D341Med (cell line): ENCODE results near the gene CNOT8.
A peak's percentile ranks its signal among the peaks of the same experiment; 100 is the strongest.
"Not testable (repeated sequence)": the region's sequence is repeated elsewhere in the genome, so short reads cannot be mapped to it uniquely, and the experiment has no call there.

Experiments
- DNase-seq: peaks from one replicate; pipeline ENCODE4 v3.0.0; 2012; ENCODE audit warnings: low spot score

Gene CNOT8

DNA sequence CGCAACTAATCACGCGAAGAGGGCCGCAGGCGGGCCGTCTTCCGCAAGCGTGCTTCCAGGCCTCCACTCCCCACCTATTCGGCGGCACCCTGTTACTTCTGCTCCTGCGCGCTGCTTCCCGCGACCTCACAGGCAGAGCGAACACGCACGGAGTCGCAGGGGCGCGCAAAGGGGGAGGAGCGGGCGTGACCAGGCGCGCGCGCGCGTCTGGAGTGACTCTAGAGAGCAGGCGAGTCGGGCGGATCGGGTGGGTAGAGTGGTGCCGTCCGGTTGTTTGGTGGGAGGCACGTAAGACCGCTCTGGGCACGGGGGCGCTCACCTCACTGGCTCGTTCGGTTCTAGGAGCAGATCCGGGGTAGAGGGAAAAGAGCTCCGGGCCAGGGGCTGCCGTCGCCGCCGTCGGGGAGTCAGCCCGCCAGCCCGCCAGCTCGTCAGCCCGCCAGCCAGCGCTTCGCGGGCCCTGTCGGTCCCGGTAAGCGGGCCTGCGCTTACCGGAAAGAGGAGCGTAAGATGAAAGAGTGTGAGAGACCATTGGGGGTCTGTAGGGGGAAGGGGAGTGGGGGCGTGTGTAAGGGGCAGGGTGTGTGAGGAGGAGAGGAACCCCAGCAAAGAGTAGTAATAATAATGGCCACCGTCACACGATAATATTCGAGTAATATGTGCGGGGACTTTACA lies at the start of gene CNOT8:
CNOT8 (plus strand) TSS at position 331 of the 675 bp plus-strand sequence. CDS start 4,652 bp downstream, outside the sequence.
- peak; percentile 92 for DNase-seq

DNA sequence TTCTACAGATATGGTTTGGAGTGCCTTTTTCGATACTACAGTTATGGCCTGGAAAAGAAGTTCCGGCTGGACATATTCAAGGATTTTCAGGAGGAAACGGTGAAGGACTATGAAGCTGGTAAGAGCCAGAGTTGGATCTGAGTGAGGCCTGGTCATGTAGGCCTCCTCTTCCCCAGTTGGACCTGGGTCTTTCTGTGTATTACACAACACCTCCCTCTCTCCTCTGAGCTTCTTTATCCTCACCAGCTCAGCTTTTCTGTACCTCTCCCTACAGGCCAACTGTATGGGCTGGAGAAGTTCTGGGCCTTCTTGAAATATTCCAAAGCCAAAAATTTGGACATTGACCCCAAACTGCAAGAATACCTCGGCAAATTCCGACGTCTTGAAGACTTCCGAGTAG lies 47.2 kb upstream of the CNOT8 start:
- DNase-seq, result no peak

DNA sequence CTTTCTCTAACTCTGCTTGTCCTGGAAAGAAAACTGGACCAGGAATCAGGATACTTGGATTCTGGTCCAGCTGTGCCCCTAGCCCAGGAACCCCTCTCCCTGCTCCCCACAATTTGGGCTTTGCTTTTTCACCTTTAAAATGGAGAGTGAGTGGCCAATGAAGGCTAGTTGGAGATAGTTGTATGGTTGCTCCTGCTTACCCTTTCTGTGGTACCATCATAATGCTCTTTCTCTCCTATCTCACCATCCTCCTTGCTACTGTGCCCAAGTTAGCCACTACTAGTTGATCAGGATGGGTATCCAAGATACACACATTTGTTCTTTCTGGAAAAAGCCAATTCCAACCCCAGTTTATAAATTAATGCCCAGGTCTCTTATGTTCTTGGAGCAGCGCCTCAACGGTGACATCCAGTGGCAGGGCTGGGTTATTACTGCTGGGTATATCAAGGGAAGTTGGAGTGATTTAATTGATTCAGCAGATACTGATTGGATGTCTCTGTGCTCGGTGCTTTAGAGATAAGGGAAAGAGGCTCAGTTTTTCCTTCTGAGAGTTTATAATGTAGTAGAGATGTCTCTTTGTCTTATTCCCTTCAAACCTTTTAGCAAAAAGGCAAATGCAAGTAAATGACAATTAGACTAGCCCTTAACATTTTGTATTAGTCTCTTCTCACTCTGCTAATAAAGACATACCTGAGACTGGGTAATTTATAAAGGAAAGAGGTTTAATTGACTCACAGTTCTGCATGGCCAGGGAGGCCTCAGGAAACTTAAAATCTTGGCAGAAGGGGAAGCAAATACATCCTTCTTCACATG lies 46.6 kb upstream of the CNOT8 start:
- DNase-seq, result peak; percentile 82

DNA sequence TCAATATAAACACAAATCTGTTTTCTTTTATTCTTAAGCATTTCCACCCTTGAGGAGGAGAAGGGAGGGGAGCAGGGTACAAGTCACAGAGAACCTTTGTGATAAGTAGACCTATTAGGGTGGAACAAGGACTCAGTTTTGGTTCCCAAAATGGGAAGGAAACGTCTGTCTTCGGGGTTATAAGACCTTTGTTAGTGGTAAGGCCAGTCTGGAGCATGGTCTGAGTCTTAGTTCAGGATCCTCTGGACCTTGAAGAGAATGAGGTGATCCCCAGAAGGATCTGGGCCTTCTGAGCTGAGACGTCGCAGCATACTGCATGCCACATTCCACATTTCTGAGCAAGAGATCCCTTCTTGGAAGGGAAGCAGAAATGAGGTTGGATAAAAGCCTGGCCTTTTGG lies 45.3 kb upstream of the CNOT8 start:
- no peak for DNase-seq

DNA sequence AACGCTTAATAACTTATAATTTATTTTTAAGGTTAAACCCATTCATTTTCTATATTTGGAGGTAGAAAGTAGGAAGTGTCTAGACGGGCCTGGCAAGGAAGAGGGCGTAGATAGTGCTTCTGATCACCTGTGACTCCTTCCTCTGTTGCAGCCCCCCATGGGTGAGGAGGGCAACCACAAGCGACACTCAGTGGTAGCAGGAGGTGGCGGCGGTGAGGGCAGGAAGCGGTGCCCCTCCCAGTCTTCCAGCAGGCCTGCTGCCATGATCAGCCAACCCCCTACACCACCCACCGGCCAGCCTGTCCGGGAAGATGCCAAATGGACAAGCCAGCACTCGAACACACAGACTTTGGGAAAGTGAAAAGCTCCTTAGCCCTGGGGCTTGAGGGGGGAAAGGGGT lies 44.7 kb upstream of the CNOT8 start:
- no peak for DNase-seq

DNA sequence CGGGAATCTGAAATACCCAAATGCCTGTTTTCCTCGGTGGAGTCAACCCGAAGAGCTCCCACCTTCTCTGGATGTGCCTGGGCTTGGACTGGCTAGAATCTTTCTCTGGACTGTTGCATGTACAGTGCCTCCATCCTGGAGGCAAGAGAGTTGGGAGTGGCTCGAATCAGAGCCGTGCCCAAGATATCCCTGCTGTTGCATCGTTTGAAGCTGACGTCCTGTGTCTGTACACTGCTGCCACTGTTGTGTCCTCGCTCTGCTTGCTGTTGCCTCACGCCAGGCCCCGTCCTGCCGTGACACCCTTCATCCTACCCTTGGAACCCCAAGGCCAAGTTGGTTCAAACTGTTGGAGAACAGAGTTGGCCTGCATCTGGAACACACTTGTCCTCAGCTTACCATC lies 43.4 kb upstream of the CNOT8 start:
- DNase-seq, result no peak

DNA sequence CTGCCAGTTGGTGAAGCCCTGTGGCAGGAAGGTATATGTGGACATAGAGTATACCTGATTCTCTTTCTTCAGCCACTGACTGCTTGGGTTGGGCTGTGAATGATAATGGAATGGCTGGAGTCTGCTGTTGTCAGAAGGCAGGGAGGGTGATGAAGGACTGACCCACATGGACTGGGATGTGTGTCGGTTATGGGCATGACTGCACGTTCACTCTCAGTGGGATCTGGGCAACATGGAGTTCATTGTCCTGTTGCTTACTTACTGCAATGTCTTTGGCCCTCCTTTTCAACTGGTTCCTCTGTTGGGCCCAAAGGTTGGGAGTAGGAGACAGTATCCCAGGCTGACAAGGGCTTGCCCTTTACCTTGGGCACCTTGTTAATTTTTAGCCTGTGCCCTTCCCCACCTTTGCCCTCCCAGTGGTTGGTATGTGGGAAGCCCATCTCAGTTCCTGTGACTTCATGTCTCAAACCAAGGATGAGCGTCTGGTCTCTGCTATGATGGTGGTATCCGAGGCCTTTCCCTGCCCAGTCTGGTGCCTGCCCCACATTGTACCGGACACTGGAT lies 42.7 kb upstream of the CNOT8 start:
- no peak for DNase-seq

DNA sequence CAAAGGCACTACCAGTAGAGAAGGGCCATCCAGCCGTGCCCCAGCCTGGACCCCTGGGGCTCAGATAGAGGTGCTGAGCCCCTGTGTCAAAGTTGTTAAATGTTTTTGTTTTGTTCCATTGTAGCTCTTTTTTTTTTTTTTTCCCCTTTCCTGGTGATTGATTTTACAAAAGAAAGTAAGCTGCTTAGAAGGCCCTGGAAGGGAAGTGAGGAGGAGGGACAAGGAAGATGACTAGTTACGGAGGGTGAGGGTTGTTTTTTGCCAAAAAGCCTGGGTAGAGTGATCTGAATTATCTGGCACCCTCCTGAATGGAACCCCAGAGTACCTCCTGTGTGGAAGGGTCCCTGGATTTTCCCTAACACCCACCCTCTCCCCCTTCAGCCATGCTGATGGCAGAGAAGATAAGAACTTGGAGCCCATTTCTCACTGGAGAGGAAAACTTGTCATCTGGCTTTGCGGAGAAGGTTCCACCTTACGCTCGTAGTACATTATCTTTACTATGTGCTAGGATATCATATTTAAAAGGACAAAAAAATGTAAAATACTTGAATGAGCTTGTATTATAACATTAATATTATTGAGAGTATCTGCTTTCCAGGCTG lies 41.4 kb upstream of the CNOT8 start:
- no peak for DNase-seq

DNA sequence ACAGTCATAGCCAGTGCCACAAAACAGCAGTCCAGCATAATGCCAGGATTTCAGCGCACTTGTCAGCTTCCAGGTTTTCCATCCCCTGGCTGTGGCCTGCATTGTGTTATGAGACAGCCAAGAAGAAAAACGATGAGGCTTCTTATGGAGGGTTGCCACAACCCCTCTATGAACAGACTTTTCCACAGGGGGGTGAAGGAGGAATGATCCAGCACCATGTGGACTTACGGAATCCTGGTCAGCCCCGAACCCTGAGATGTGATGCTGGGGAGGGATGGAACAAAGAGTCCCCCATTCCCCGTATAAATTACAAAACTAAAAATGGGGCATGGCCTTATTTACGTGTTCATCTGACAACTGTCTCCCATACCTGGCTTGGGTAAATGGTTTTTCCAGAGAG lies 40.6 kb upstream of the CNOT8 start:
- DNase-seq, result no peak

DNA sequence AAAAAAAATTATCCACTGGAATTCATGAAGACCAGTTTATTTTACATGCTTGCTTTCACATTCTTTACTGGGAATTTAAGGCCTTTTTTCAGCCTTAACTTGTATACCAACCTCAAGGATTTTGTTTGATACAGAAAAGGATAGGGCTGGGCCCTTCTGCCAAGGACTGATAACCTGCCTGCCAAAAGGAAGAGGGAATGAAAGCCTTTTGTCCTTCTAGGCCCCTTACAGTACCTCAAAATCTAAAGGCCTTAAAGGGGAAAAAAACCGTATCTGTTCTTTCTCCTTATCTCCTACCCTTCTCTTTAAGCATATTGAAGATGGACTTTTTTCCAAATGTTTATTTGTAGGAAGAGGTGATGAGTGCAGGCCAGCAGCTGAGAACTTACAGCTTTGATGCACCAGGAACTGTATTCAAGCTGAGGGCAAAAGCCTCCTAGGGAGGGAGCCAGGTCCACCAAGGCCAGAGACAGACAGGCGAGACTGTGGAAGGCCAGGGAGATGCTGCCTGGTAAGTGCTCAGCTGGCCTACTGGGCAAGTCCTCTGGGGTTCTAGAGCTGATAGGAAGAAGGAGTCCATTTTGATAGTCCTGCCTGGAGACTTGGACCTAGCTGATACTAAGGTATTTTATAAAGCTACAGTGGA lies 39.8 kb upstream of the CNOT8 start:
- no peak for DNase-seq

DNA sequence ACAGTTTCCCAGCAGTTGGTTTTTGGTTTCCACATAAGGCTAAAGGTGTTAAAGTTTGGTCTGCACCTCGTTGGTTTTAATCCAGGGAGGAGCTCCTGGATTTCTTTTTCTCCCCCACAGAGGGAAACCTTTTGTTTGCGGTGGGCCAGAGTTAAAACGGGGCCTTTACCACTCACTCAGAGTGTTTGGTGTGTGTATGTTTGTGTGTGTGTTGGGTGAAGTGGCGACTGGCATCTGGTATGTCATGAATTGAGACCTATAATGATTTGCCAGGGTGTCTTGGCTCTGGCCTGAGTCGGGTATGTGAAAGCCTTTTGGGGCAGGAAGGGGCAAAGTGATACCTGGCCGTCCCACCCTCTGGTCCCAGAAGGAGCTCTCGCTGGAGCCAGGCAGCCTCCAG lies 38.9 kb upstream of the CNOT8 start:
- no peak for DNase-seq

DNA sequence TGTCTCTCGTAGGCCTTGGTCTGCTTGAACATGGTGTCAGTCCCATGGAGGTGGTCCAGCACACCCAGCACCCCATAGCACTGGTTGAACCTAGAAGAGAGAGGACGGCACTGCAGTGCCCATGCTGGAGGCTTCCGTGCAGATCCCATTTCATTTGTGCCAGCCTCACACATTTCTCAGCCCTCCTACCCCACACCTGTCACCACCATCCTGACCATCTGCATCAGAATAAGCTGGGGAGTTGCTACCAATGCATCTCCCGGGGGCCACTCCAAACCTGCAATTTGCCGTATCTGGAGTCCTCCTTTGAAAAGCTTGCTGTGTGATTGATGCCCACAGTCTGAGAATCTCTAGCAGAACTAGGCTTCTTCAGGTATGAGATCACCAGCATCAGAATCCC lies 38.0 kb upstream of the CNOT8 start:
- no peak for DNase-seq

DNA sequence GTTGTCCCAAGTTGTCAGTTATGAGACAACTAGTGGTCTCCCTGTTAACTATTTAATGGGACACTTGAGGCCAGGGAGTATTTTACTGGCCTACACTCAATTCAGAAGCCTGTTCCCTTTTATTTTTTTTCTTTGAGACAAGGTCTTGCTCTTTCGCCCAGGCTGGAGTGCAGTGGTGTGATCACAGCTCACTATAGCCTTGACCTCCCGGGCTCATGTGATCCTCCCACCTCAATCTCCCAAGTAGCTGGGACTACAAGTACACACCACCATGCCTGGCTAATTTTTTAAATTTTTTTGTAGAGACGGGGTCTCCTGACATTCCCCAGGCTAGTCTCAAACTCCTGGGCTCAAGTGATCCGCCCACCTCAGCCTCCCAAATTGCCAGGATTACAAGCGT lies 35.5 kb upstream of the CNOT8 start:
- DNase-seq, result not testable (repeated sequence)

DNA sequence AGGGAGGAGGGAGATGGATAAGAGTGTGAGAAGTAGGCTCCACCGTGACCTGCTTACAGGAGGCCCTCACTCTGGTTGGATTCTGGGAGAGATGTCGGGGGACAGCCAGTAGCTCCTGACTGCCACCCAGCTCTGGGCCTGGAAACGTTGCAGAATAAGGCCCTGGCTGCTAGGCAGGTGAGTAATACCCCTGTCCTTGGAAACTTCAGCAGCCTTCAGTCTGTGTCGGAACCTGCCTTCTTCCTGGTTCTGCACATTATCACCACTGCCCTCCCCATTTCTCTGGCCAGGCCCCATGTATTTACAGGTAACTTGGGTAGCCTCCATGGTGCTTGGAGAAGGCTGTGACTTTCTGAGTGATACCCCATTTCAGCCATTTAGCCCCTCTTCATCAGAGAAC lies 34.8 kb upstream of the CNOT8 start:
- no peak for DNase-seq

DNA sequence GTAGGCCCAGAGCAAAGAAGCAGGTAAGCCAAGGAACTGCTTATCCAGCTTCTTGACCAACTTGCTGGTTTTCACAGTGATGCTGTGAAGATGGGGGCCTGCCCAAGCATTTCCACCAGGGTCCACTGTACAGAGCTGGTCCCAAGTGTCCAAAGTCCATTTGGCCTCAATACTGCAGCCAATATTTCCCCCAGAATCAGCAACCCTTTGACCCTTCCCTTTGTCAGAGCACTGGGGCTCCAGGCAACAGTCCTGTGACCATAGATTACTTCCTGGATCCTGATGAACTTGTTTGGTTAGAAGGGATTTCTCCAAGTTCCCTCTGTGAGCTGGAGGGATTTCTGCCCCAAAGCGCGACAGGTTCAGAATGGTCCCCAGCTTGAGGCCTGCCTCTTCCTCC lies 34.4 kb upstream of the CNOT8 start:
- DNase-seq, result no peak

DNA sequence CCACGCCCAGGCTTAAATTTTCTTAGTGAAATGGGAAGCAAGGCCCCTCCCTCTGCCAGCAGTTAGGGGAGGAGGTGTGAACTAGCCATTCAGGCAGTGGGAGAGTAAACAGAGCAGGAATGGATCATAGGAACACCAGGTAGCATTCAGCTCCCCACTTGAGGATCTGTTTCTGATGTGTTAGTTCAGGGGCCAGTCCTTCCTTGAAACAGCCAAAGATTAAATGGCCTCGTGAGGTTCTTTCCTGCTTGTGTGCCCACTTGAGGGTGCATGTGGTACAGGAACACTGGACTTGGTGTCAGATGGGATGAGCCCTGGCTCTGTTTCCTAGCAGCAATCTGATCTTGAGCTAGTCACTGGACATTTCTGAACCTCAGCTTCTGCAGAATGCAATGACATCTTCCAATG lies 29.2 kb upstream of the CNOT8 start:
- DNase-seq, result no peak

DNA sequence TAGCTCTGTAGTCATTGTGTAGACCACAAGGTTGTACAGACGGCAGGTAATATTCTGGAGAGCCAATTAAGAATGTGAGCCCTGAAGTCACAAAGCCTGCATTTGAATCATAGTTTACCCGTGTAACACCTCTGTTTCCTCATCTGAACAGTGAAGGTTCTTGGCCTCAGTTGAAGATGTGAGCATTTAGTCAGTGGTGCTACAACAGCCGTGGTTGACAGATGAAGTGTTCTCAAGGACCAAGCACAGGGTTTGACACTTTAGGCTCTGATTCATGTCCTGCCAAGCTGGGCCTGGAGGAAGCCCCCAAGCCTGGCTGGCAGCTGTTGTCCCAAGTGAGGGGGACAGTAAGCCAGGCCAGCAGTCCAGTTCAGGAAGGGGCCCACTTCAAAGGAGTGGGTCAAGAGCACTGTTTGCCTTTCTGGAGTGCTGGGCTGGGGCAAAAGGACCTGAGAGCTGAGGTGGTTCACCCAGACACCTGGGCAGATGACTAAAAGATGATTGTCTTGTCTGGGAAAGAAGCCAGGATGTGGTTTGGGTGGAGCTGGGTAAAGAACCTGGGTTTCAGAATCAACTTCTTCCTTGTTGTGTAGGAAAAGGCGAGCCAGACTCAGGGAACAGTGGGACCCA lies 28.7 kb upstream of the CNOT8 start:
- DNase-seq, result no peak

DNA sequence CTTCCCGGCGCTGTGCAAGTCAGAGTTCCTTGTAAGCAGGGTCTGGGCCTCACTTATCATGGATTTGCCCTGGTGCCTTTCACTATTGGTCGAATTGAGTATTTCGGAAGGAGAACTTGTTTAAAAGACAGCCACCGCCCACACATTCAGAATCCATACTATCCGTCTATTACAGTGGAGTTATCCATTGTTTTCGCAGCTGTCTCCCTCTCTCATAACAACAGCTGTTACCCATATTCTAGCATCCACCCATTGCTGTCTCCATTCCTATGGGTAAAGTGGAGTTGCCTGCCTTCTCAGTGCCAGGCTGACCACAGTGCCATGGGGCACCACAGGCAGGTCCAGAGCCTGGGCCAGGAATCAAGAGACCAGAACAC lies 28.2 kb upstream of the CNOT8 start:
- no peak for DNase-seq

DNA sequence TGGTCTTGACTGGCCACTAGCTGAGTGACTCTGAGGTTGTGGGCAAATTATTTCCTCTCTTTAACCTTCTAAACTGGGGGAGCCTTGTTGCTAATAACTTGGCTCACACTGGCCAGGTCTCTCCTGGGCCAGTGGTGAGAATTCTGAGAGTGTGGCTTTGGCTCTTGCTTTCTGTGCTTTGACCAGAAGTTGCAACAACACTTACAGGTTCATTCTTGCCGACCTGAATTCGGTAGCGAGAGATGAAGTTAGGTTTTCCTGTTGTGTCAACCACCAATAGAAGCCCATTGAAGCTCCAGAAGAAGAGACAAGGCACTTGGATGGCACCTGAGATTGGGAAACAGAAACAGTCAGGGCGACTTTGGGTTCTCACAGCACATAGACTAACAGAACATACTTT lies 27.8 kb upstream of the CNOT8 start:
- no peak for DNase-seq

DNA sequence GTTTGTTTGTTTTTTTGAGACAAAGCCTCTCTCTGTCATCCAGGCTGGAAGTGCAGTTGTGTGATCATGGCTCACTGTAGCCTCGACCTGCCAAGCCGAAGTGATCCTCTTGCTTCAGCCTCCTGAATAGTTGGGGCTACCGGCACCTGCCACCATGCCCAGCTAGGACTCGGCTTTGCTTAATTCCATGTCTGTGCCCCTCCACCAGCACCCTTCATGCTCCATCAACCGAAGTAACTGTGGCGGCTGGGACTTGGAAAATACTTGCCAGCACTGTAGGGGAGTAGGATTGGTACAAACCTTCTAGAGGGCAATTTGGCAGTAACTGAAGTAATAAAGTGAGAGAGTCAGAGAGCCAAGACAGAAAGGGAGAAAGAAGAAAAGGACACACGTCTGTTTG lies 27.0 kb upstream of the CNOT8 start:
- DNase-seq, result no peak

DNA sequence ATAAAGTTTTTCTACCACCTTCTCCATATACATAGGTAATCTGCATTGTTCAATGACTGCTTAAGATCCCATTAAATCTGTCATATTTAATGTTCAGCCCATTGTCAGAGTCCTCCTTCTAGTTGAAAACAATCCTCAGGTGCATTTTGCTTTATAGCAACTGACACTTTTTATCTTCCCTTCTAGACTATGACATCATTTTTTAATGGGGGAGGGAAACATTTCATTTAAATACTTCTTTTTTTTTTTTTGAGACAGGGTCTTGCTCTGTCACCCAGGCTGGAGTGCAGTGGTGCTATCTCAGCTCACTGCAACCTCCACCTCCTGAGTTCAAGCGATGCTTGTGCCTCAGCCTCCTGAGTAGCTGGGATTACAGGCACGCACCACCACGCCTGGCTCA lies 25.6 kb upstream of the CNOT8 start:
- not testable (repeated sequence) for DNase-seq

DNA sequence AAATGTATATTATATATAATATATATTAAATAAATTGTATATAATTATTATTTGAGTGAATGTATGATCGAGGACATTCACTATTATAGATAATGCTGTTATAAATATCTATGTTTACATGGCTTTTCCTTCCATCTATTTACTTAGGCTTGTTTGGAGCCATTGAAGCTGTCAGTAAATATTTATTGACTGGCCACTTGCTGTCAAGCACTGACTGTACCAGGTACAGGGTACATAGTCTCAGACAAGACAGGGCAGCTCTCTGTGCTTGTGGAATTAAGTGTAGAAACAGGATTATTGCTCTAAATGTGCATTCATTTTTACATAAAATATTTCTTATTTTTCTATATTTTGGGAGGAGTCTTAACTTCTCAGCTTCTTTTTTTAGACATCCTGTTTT lies 24.4 kb upstream of the CNOT8 start:
- DNase-seq, result no peak
